SK-N-SH treated with all-trans-retinoic acid at 6 μM for 48 hours (cell line): ENCODE measurements around the gene DPH3.
A peak's percentile ranks its signal among the peaks of the same experiment; 100 is the strongest.

Experiments used
- ZFP3 ChIP-seq: fragments of 250-450 bp; sonication (Bioruptor Pico); IDR thresholded peaks from 2 replicates; pipeline ENCODE4 v1.5.0; 2020; ENCODE audit warnings: mild to moderate bottlenecking, moderate library complexity
- ZFP30 ChIP-seq: fragments of 450-650 bp; formaldehyde crosslinking; IDR thresholded peaks from 2 replicates; pipeline ENCODE4 v1.5.0; 2022; ENCODE audit warnings: mild to moderate bottlenecking, moderate library complexity

- TF ChIP-seq ZFP30 (CRISPR knock-in tag) (no peak), ZFP3 (CRISPR knock-in tag) (0 out of 2 replicates have a peak, but pooled peaks have one; percentile 51)
Observed at GRCh38 chr3:16243706-16244490, 20.8 kb downstream of the DPH3 start.
